Measurements from ENCODE around the gene PYM1.
A peak's percentile ranks its signal among the peaks of the same experiment; 100 is the strongest.

PYM1 gene

DNA sequence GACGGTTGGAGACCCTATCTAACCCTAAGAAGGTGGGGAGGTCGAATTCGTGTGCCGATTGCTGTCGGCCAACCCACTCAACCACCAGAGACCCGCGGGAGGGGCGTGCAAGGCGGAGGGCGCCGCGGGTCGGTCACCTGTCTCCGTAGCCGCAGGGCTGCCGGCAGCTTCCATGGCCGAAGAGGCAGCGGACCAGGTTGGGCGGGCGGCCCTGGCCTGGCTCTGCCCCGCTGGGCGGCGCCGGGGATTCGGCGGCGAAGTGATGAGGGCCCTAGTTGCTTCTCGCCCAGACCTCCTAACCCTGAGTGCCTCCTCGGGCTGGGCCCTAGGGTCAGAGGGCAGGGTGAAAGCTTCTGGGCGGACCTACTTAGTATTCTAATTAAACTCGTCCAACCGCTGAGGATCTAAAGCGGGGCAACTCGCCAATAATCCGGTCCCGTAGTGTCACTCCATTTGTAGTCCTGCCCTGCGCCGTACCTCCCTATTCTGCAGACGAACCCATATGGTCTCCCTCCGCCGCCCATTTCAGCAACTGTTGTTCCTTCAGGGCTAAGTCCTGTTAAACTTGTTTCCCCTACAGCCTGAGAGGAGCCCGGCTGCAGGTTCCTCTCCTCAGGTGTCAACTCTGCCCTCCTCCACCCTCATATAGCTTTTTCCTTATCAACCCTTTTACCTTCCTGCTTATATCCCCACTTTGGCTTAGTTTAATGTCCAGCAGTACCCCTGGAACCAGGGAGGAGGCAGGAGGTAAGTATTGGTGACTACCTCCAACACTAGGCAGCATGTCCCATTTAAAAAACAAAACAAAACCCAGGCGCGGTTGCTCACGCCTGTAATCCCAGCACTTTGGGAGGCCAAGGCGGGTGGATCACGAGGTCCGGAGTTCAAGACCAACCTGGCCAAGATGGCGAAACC, at the start of gene PYM1:
TSS of gene PYM1 (minus strand) at position 307 of the 915 bp plus-strand sequence. CDS start at position 174, 133 bp downstream.
- DNase-seq (ENCODE audit: low read depth), result peak; percentile 58

DNA sequence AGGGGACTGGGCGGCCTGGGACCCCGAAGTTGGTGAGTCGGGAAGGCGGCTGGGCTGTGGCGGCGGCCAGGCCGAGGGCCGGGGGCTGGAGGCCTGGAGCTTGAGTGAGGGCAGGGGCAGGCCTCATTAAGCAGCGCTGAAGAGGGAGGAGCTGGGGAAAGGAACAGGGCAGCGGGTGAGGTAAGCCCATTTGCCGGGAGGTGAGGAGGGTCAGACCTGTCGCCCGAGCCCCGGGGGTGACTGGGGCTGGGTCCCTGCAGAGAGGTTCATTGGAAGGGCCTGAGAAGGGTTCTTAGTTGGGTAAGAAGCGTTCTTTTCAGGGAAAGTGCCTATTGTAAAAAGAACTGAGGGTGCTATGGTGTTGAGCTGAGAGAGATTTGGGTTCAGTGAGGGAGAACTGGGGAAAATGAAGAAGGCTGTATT, 46.6 kb upstream of the PYM1 start:
- peak; percentile 43 for DNase-seq (ENCODE audit: low read depth)

DNA sequence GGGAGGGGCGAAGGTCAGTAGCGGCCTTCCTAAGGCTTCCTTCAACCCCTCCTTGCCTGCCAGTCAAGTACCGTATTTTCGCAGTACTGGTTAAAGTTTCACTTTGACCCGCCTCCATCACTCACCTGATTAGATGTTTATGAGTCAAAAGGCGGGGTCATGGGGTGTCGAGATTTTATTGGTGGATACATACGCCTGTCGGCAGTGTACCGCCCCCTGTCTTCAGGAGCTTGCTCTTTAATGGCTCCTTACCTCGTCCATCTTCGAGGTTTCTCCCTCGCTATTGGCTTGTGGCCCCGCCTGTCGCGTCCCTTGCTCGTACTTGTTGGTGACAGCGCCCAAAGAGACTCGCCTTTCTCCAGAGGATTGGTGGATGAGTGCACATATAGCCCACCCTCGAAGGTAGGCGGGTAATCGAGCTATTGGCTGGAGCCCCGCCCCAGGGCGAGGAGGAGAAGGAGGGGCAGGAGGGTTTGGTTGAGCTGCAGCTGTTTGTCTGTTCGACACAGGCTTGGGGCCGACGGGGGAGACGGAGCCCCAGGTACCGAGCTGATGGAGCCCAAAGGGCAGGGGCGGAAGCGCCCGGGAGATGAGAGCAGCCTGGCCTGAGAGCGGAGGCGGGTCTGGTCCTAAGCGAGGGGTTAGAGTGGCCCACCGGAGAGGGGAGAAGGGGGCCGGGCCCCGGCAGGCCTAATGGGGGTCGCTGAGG, 46.1 kb upstream of the PYM1 start, which contains the start of gene RAB5B:
TSS of gene RAB5B (plus strand) at position 480 of the 709 bp plus-strand sequence. CDS start 12,883 bp downstream, outside the sequence.
- DNase-seq (ENCODE audit: low read depth), result peak; percentile 100

DNA sequence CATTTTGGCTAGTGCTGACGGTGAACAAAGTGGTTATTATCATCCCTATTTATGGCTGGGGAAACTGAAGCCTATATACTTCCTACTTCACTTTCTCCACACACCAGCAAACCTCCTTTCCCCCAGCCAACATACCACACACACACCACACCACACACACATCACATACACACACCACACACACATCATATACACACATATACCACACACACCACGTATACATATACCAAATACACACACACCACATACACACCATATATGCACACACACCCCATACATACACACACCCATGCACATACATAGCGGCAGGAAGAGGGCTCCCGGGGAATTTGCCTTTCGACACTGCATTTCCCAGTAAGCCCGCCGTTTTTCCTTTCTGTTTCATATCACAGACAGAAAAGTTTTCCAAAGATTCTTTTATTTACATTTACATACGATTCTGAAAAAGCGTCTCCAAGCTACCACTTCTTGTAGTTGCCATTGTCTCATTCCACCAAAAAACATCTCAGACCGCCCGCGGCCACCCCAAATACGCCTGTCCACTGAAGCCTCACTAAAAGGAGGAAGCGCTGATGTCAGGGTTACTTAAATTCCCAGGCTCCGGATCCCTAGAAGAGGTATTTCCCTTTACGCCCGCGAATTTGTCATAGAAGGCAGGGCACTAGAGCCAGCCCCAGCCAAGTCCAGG, 45.4 kb upstream of the PYM1 start:
- DNase-seq (ENCODE audit: low read depth), result peak; percentile 57

DNA sequence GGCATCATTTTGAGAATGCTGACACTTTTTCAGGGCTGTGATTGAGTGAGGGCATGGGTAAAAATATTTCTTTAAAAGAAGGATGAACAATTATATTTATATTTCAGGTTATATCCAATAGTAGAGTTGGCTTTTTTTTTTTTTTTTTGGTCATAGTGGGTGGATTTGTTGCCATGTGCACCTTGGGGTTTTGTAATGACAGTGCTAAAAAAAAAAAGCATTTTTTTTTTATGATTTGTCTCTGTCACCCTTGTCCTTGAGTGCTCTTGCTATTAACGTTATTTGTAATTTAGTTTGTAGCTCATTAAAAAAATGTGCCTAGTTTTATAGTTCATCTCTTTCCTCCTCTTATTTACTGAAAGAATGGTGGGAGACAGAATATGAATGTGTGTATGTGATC, 44.8 kb upstream of the PYM1 start:
- DNase-seq (ENCODE audit: low read depth), result no peak

DNA sequence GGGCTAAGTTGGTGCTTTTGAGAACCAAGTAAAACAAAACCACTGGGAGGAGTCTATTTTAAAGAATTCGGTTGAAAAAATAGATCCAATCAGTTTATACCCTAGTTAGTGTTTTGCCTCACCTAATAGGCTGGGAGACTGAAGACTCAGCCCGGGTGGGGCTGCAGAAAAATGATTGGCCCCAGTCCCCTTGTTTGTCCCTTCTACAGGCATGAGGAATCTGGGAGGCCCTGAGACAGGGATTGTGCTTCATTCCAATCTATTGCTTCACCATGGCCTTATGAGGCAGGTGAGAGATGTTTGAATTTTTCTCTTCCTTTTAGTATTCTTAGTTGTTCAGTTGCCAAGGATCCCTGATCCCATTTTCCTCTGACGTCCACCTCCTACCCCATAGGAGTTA, 44.3 kb upstream of the PYM1 start:
- DNase-seq (ENCODE audit: low read depth), result peak; percentile 58

DNA sequence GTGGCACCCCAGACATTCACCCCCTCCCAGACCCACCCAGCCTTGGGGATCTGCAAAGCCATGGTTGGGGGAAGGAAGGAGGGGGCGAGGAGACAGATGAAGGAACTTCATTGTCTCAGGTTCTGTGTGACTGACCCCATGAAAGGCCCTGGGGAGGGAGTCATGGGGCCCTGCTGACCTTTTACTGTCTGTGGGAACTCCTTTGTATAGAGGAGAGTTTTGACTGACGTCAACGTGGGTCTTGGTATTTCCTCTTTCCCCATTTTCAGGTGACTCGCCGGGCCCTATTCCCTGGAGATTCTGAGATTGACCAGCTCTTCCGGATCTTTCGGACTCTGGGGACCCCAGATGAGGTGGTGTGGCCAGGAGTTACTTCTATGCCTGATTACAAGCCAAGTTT, 43.1 kb upstream of the PYM1 start:
- DNase-seq (ENCODE audit: low read depth), result peak; percentile 21

DNA sequence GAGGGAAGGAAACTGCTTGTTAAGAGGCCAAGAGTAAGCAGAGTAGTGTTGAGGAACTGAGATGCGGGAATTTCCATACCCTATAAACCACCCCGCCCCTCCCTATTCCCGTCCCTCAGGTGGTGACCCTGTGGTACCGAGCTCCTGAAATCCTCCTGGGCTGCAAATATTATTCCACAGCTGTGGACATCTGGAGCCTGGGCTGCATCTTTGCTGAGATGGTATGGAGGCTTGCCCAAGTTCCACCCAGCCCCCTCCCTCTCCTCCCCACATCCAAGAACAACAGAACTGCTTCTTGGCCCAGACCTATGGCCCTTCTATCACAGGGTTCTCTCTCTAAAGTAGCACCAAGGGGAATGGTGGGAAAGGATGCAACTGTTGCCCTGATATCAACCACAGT, 41.7 kb upstream of the PYM1 start:
- no peak for DNase-seq (ENCODE audit: low read depth)

DNA sequence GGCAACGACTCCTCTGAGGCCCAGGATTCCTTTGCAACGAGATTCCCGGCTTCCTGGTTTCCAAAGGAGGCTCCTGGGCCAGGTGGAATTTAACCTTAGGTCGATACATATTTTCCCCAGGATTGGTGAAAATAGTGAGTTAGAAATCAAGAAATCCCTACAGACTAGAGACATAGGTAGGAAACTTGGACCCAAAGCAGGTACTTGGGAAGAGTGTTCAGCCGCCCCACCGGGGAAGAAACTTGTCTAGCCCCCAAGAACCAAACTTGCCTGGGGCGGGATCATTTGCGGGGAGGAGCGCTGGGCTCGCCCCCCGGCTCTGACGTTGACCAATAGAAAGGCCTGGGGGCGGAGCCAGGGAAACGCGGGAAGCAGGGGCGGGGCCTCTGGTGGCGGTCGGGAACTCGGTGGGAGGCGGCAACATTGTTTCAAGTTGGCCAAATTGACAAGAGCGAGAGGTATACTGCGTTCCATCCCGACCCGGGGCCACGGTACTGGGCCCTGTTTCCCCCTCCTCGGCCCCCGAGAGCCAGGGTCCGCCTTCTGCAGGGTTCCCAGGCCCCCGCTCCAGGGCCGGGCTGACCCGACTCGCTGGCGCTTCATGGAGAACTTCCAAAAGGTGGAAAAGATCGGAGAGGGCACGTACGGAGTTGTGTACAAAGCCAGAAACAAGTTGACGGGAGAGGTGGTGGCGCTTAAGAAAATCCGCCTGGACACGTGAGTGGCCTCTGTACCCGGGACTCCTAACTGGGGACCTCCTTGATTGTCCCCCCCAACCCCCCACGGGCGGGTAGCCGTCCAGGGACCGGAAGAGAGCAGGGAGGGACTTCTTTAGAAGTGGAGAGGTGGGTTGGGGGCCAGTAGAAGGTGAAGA, 39.0 kb upstream of the PYM1 start, which contains the start of gene CDK2:
TSS of gene CDK2 (plus strand) at position 423 of the 874 bp plus-strand sequence. CDS start at position 602, 179 bp downstream.
- peak; percentile 50 for DNase-seq (ENCODE audit: low read depth)

DNA sequence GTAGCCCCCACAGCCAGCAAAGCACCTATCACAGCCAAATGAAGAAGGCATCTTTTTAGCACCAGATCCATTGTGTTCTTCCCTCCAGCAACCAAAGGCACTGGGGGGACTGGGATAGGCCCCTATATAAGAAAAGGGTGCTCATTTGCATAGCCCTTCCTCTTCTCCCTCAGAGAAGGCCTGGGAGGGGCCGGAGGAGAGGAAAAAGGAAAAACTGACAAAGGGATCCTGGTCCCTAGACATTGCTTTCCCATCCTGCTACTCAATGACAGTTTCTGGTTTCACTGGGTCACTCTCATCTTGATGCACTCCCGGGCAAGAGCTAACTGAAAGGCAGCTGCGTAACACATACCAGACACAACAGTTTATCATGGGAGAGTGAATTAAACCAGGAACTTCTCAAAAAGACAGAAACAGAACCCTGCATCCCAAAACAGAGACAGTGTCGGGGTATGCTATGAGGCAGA, 38.3 kb upstream of the PYM1 start, which contains the start of gene PMEL:
TSS of gene PMEL (minus strand) at position 102 of the 467 bp plus-strand sequence. CDS start at position 71, 31 bp downstream.
- no peak for DNase-seq (ENCODE audit: low read depth)

DNA sequence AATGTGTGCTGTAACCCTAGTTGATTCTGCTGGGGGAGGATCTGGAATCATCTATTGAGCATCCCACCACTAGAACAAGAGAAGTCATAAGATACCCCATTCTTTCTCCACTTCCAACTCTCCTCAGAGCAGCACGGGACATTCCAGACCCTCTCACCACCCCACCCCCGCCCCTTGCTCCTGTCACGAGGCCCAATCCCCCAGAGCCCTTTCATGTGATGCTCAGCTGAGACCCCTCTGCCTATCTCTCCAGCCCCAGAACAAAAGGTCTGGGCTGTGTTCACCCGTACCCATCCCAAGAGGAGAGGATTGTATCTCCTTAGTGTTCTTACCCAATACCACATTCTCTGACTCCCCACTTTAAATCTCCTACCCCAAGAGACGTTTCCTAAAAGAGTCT, 37.5 kb upstream of the PYM1 start:
- DNase-seq (ENCODE audit: low read depth), result no peak

DNA sequence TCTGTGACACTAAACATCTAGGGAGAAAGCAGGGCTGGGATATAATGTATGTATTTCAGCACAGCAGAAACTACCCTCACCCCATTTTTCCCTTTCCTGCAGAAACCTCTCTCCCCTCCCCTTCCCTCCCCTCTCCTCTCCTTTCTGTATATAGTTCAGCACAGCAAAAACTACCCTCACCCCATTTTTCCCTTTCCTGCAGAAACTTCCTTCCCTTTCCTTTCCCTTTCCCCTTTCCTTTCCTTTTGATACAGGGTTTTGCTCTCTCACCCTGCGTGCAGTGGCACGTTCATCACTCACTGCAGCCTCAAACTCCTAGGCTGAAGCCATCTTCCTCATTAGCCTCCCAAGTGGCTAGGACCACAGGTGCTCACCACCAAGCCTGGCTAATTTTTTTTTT, 36.1 kb upstream of the PYM1 start:
- no peak for DNase-seq (ENCODE audit: low read depth)

DNA sequence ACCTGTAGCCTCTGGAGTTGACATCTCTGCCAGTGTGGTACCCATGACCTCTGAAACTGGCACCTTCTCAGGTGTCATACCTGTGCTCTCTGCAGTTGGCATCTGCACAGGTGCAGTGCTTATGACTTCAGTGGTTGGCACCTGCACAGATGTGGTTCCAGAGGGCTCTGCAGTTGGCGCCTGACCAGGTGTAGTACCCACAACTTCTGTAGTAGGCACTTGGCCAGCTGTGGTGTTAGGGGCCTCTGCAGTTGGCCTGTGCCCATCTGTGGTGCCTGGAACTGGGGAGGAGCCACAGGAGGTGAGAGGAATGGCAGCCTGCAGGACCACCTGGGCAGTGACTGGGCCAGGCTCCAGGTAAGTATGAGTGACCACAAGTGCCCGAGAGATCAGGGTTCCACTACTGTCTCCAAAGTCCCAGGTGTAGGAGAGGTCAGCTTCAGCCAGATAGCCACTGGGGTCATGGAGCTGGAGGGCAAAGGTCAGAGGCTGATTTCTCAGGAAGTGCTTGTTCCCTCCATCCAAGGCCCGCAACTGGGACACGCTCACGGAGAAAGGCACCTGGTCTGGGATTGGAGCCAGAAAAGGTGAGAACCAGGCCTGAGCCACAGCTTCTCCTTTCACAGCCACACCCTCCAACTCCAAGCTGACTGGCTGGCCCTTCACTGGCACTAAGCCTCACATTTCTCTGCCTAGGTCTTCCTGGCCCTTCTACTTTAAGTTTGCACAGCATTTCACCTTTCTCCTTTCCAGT, 29.6 kb upstream of the PYM1 start:
- no peak for DNase-seq (ENCODE audit: low read depth)

DNA sequence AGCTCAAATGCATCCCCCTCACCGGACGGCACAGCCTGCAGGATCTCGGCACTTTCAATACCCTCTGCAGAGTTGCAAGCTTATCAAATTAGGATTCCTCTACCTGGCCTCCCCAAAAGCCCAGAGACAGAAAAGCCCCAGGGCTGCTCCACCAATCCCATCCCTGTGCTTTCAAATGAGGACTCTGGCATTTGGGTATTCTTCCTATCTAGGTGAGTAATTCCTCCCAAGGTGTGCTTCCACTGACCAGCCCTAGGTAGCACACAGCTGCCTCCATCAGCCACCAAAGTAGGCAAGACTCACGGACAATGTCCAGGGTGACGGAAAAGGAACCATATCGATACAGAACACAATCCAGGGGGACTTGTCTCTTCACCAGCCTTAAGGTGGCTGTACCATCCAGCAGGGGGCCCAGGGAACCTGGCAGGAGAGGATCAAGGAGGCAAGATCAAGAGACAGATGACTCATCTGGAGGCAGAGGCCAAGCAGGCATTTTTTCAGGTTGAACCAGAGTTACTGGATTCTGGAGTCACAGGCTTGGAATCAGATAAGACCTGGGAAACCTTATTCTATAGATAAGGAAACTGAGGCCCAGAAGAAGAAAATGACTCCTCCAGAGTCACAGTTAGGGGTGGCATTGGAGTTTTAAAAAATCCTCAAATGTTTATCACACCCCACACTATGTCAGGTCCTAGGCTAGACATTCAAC, 28.3 kb upstream of the PYM1 start:
- DNase-seq (ENCODE audit: low read depth), result peak; percentile 81

DNA sequence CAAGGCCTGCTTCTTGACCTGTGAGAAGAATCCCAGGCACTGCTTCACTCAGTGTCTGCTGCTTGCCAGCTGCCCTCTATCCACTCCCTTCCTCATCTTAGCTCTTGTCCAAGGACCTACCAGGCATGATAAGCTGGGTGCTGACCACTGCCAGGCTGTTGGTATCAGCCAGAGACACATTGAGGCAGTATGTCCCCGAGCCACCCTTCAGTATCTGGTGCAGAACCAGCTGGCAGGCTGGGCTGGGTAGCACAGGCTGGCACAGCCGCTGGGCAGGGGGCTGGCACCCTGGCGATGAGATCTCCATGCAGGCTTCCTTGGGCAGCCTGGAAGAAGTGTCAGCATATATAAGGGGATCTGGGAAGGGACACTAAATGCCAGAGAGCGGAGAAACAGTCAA, 27.6 kb upstream of the PYM1 start:
- DNase-seq (ENCODE audit: low read depth), result no peak

DNA sequence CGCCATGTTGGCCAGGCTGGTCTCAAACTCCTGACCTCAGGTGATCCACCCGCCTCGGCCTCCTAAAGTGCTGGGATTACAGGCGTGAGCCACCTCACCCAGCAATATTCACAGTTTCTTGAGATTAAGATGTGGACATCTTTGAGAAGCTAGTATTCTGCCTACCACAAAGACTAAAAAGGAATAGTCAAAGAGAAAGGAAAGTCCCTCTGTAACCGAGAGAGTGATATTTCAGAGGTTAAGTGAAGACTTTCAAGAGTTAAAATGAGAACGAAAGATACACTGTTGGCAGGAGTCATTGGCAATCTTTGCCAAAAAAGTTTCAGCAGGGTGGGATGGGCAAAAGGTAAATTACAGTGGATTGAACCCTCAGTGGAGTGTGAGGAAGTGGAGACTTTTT, 18.9 kb upstream of the PYM1 start:
- no peak for DNase-seq (ENCODE audit: low read depth)

DNA sequence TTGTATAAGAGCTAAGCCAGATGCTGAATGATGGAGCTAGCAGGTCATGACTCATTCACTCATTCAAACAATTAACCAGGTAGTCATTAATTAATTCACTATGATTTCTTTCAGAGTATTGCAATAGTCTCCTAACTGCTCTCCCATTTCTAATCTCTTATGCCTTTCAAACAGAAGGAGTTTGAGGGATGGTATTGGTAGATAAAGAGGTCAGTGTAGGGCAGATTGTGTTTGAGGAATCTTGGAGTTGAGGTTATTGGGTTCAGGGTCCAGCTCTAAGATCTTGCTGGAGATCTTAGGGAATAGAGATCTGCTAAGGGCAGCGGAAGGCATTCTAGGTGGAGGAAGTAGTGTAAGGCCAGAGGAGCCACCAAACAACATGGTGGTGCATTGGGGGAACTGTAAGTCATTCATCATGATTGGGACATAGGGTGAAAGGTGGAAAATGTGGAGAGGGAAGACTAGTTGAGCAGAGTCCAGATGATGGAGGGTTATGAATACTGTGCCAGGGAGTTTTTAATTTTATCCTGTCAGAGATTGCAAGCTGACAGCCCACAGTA, 15.0 kb upstream of the PYM1 start:
- DNase-seq (ENCODE audit: low read depth), result no peak

DNA sequence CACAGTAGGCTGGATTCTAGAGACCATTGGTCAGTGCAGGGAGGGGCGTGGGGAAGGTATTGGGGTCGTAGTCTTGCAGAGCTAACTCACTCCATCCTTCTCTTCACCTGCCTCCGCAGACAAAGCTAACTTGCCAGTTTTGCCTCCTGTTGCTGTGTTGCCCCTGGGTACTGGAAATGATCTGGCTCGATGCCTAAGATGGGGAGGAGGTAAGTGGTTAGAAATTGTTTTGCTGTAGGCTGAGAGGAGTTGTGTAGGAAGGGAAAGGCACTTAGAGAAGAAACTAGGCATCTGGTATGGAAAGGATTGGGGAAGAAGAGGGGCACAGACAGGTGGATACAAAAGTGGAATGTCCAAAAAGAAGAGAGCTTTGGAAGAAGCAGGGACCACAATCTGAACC, 14.4 kb upstream of the PYM1 start:
- DNase-seq (ENCODE audit: low read depth), result no peak

DNA sequence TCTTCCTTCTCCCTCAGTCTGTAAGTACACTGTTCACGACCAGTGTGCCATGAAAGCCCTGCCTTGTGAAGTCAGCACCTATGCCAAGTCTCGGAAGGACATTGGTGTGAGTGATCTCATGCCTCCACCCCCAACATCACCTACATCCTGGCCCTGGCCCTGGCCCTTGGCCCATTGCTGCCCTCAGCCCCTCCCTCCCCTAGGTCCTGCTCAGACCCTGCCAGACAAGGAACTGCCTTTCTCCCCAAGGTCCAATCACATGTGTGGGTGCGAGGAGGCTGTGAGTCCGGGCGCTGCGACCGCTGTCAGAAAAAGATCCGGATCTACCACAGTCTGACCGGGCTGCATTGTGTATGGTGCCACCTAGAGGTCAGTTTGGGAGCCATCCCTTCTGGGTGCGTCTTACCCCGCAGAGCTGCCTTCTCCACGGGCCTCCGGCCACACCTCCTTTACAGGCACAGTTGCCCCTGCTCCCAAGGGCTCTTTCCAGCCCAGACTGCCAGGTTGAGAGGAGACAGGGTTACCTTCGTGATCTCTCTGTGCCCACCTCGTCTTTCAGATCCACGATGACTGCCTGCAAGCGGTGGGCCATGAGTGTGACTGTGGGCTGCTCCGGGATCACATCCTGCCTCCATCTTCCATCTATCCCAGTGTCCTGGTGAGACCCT, 12.5 kb upstream of the PYM1 start:
- DNase-seq (ENCODE audit: low read depth), result peak; percentile 76

Measured in amniotic epithelial cell (primary cell).